ENCODE results near the gene AGO1. TPM values are rescaled to one million over a fixed set of nuclear protein-coding genes. Genes with fewer than 3 reads are reported as not detected.

AGO1 gene
- total and polyA plus RNA-seq, 2 of the 13 experiments (the other 11 are each of a cell fraction or from before 2014, with no cell fraction given): 9.2 to 18.6 TPM

- TF ChIP-seq SNAPC5 (CRISPR knock-in tag; IDR thresholded peaks at IDR 0.05; ENCODE audit: borderline replicate concordance): no peak
- TF ChIP-seq, protein P1, sequence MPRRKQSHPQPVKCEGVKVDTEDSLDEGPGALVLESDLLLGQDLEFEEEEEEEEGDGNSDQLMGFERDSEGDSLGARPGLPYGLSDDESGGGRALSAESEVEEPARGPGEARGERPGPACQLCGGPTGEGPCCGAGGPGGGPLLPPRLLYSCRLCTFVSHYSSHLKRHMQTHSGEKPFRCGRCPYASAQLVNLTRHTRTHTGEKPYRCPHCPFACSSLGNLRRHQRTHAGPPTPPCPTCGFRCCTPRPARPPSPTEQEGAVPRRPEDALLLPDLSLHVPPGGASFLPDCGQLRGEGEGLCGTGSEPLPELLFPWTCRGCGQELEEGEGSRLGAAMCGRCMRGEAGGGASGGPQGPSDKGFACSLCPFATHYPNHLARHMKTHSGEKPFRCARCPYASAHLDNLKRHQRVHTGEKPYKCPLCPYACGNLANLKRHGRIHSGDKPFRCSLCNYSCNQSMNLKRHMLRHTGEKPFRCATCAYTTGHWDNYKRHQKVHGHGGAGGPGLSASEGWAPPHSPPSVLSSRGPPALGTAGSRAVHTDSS (CRISPR knock-in tag; conservative IDR thresholded peaks at IDR 0.05): no peak
- TF ChIP-seq KLF13 (CRISPR knock-in tag; IDR thresholded peaks at IDR 0.05): no peak
- no peak for TF ChIP-seq FIP1L1 (IDR thresholded peaks at IDR 0.05; ENCODE audit: borderline replicate concordance, insufficient read depth, low read depth, low read length)
- TF ChIP-seq ZNF124 (CRISPR knock-in tag; IDR thresholded peaks at IDR 0.05): no peak
- TF ChIP-seq, protein P2, sequence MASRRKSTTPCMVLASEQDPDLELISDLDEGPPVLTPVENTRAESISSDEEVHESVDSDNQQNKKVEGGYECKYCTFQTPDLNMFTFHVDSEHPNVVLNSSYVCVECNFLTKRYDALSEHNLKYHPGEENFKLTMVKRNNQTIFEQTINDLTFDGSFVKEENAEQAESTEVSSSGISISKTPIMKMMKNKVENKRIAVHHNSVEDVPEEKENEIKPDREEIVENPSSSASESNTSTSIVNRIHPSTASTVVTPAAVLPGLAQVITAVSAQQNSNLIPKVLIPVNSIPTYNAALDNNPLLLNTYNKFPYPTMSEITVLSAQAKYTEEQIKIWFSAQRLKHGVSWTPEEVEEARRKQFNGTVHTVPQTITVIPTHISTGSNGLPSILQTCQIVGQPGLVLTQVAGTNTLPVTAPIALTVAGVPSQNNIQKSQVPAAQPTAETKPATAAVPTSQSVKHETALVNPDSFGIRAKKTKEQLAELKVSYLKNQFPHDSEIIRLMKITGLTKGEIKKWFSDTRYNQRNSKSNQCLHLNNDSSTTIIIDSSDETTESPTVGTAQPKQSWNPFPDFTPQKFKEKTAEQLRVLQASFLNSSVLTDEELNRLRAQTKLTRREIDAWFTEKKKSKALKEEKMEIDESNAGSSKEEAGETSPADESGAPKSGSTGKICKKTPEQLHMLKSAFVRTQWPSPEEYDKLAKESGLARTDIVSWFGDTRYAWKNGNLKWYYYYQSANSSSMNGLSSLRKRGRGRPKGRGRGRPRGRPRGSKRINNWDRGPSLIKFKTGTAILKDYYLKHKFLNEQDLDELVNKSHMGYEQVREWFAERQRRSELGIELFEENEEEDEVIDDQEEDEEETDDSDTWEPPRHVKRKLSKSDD (CRISPR knock-in tag; IDR thresholded peaks at IDR 0.05; ENCODE audit: low read depth): no peak
- TF ChIP-seq ATM (IDR thresholded peaks at IDR 0.05; ENCODE audit: borderline replicate concordance): no peak
Measured at GRCh38 chr1:35899941-35900340, 16.9 kb downstream of the AGO1 start (continued).

GRCh38 chr1:35901235-35901634 lies 18.2 kb downstream of the AGO1 start:
- POLR2A ChIA-PET: no interaction called here
- no peak overlapping the region for H3K4me3 ChIP-seq (replicated peaks in 1 of 3; ENCODE audit: insufficient read depth in 1 of 3, low read depth in 2 of 3, low read length in 3 of 3)
- H3K4me1 ChIP-seq (ENCODE audit: insufficient read depth, low read length): peaks cover 9% of the 10 kb centered on the region
- in situ Hi-C loops (cut with HindIII; ENCODE audit: extremely low pct_ligation_motif_present, low pct_unique_long_range_greater_than_20kb) (no loop called here), intact Hi-C loops (cut with micrococcal nuclease; ENCODE audit: unreplicated experiment) (no loop called here)
- H3K79me2 ChIP-seq (ENCODE audit: insufficient read depth, low read length): no peaks in the 10 kb centered on the region
- BruUV-seq (replicated peaks): no TSS peak
- WGBS (ENCODE audit: low lambda C conversion rate): 92% methylated on average over 9 of the region's 9 CpGs
- DNase-seq (ENCODE audit: low spot score) (no peak), ATAC-seq (no peak), FAIRE-seq (no peak)
- no peak overlapping the region for H3K27ac ChIP-seq (ENCODE audit: extremely low read length, insufficient read depth, low read length)
- CTCF ChIA-PET (ENCODE audit: low intra/inter-chr PET ratio, low total read pairs): no interaction called here
- H2AFZ ChIP-seq (ENCODE audit: low read length): no peak overlapping the region
- TF ChIP-seq ZNF292 (CRISPR knock-in tag; IDR thresholded peaks at IDR 0.05; ENCODE audit: borderline replicate concordance, low read depth) (no peak), NR2C2 (CRISPR knock-in tag; IDR thresholded peaks at IDR 0.05; ENCODE audit: borderline replicate concordance) (no peak)
- TF ChIP-seq, protein P3, sequence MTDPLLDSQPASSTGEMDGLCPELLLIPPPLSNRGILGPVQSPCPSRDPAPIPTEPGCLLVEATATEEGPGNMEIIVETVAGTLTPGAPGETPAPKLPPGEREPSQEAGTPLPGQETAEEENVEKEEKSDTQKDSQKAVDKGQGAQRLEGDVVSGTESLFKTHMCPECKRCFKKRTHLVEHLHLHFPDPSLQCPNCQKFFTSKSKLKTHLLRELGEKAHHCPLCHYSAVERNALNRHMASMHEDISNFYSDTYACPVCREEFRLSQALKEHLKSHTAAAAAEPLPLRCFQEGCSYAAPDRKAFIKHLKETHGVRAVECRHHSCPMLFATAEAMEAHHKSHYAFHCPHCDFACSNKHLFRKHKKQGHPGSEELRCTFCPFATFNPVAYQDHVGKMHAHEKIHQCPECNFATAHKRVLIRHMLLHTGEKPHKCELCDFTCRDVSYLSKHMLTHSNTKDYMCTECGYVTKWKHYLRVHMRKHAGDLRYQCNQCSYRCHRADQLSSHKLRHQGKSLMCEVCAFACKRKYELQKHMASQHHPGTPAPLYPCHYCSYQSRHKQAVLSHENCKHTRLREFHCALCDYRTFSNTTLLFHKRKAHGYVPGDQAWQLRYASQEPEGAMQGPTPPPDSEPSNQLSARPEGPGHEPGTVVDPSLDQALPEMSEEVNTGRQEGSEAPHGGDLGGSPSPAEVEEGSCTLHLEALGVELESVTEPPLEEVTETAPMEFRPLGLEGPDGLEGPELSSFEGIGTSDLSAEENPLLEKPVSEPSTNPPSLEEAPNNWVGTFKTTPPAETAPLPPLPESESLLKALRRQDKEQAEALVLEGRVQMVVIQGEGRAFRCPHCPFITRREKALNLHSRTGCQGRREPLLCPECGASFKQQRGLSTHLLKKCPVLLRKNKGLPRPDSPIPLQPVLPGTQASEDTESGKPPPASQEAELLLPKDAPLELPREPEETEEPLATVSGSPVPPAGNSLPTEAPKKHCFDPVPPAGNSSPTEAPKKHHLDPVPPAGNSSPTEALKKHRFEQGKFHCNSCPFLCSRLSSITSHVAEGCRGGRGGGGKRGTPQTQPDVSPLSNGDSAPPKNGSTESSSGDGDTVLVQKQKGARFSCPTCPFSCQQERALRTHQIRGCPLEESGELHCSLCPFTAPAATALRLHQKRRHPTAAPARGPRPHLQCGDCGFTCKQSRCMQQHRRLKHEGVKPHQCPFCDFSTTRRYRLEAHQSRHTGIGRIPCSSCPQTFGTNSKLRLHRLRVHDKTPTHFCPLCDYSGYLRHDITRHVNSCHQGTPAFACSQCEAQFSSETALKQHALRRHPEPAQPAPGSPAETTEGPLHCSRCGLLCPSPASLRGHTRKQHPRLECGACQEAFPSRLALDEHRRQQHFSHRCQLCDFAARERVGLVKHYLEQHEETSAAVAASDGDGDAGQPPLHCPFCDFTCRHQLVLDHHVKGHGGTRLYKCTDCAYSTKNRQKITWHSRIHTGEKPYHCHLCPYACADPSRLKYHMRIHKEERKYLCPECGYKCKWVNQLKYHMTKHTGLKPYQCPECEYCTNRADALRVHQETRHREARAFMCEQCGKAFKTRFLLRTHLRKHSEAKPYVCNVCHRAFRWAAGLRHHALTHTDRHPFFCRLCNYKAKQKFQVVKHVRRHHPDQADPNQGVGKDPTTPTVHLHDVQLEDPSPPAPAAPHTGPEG (CRISPR knock-in tag; IDR thresholded peaks at IDR 0.05): no peak
- H3K27me3 ChIP-seq (ENCODE audit: control insufficient read depth in 1 of 2, insufficient read depth in 2 of 2, low read length in 2 of 2): no peaks in the 10 kb centered on the region
- no peaks in the 10 kb centered on the region for H3K9me3 ChIP-seq (ENCODE audit: low read length)
- peaks cover 4 to 45% of the 10 kb centered on the region in 2 experiments; a peak in 4 of 5 replicates for H3K36me3 ChIP-seq (replicated peaks in 1 of 2; ENCODE audit: control insufficient read depth in 1 of 2, insufficient read depth in 2 of 2, low read length in 2 of 2)
- H3K4me2 ChIP-seq (ENCODE audit: low read depth, low read length): no peak overlapping the region
- 0 out of 2 replicates have a peak, but pooled peaks cover 2% of the 10 kb centered on the region for H4K20me1 ChIP-seq (ENCODE audit: insufficient read depth, low read length)
- H3K9ac ChIP-seq (ENCODE audit: insufficient read depth, low read depth, low read length): no peak overlapping the region
